Sigmoid colon (tissue), 4 donors: ENCODE measurements around the gene PARP3.

Source experiments
- CTCF ChIP-seq, 4 experiments: fragments of 450-650 bp in 3 of 4; fragments of 200-600 bp in 1 of 4; IDR thresholded peaks; one replicate each; pipeline ENCODE4 v1.5.1; 2016 to 2019; ENCODE audit warnings: antibody characterized with exemption in 4 of 4, mild to moderate bottlenecking in 3 of 4, moderate library complexity in 2 of 4
- EP300 ChIP-seq, 4 donors: sonication (generic); formaldehyde crosslinking; IDR thresholded peaks; one replicate each; pipeline ENCODE4 v1.6.1; 2017; ENCODE audit warnings: antibody characterized with exemption in 4 of 4
- POLR2A ChIP-seq, 2 donors: fragments of 450-650 bp; IDR thresholded peaks; one replicate each; pipeline ENCODE4 v1.6.1; 2016; ENCODE audit warnings: antibody characterized with exemption in 2 of 2, mild to moderate bottlenecking in 2 of 2, moderate library complexity in 2 of 2

GRCh38 chr3:51948016-51948580 lies 5.9 kb downstream of the PARP3 start:
- TF ChIP-seq POLR2A (IDR thresholded peaks at IDR 0.05), result no peak
- TF ChIP-seq CTCF (IDR thresholded peaks at IDR 0.05), result no peak
- TF ChIP-seq EP300 (IDR thresholded peaks at IDR 0.05), result no peak
